SH-SY5Y (cell line): Measurements from ENCODE around the gene FBXL12.

Experiments
- GATA2 ChIP-seq: IDR thresholded peaks from 2 replicates; pipeline ENCODE4 v1.6.1; 2011; ENCODE audit warnings: mild to moderate bottlenecking, low read depth, low read length
- GATA3 ChIP-seq: IDR thresholded peaks from 2 replicates; pipeline ENCODE4 v1.6.1; 2011; ENCODE audit warnings: low read depth, mild to moderate bottlenecking, low read length, moderate library complexity

FBXL12 gene

DNA sequence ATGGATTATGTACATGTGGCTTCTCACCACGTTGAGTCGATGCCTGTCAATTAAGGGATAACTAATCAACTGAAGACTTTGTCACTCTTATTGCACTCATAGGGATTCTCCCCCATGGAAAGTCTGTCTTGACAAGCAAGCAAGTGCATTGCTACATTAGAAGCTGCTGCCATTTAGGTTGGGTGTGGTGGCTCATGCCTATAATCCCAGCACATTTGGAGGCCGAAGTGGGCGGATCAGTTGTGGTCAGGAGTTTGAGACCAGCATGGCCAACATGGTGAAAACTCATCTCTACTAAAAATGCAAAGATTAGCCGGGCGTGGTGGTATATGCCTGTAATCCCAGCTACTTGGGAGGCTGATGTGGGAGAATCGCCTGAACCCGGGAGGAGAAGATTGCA is 32.1 kb downstream of the FBXL12 start:
- no peak for TF ChIP-seq GATA3

DNA sequence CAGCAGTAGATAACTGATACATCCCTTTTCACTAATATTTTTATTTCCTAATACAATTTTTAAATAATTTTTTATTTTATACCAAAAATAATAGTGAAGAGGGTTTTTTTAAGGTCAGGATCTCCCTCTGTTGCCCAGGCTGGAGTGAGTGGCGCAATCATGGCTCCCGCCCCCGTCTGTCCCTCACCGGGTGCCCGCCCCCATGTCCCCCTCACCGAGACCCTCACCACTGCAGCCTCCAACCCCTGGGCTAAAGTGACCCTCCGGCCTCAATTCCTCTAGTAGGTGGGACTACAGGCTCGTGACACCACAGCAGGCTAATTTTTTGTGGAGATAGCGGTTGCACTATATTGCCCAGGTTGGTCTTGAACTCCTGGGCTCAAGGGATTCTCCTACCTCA is 32.5 kb downstream of the FBXL12 start:
- no peak for TF ChIP-seq GATA2
- no peak for TF ChIP-seq GATA3

DNA sequence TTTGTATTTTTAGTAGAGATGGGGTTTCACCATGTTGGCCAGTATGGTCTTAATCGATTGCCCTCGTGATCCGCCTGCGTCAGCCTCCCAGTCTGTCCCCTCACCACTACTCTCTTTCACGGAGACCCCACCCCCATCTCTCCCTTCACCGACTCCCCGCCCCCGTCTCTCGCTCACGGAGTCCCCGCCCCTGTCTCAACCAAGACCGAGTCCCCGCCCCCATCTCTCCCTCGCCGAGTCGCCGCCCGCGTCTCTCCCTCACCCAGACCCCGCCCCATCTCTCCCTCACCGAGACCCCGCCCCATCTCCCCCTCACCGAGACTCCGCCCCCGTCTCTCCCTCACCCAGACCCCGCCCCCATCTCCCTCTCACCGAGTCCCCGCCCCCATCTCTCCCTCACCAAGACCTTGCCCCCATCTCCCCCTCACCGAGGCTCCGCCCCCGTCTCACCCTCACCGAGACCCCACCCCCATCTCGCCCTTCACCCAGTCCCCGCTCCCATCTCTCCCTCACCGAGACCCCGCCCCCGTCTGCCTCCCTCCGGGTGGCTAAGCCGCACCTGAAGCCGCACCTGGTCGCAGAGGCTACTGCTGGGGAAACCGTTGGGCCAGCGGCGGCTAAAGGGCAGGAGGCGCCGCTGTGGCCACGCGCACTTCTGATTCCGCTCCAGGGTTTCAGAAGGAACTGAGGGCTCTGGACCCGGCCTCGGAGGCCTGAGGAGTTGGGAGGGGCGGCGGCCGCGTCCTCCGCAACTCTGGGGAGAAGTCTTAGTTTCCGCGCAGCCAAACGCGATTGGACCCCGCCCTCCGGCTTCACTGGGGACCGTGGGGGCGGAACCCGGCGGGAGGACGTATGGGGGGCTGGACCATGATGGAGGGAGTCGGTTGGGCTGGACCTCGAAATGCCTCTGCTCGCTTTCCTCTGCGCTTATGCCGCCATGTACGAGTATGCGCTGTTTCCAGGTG is 33.2 kb downstream of the FBXL12 start:
- TF ChIP-seq GATA3 (no peak), GATA2 (no peak)

DNA sequence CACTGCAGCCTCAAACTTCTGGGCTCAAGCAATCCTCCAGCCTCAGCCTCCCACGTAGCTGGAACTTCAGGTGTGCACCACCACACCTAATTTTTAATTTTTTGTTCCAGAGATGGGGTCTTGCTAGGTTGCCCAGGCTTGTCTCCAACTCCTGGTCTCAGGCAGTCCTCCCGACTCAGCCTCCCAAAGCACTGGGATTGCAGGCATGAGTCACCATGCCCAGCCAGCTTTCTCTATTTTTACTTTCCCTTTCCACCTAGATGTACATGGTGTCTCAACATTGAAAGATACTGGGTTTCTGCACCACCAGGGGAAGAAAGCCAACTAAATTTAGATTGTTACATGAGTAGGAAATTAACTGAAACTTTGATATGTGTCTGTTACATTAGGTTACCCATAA is 36.5 kb downstream of the FBXL12 start:
- TF ChIP-seq GATA2 (no peak), GATA3 (no peak)

DNA sequence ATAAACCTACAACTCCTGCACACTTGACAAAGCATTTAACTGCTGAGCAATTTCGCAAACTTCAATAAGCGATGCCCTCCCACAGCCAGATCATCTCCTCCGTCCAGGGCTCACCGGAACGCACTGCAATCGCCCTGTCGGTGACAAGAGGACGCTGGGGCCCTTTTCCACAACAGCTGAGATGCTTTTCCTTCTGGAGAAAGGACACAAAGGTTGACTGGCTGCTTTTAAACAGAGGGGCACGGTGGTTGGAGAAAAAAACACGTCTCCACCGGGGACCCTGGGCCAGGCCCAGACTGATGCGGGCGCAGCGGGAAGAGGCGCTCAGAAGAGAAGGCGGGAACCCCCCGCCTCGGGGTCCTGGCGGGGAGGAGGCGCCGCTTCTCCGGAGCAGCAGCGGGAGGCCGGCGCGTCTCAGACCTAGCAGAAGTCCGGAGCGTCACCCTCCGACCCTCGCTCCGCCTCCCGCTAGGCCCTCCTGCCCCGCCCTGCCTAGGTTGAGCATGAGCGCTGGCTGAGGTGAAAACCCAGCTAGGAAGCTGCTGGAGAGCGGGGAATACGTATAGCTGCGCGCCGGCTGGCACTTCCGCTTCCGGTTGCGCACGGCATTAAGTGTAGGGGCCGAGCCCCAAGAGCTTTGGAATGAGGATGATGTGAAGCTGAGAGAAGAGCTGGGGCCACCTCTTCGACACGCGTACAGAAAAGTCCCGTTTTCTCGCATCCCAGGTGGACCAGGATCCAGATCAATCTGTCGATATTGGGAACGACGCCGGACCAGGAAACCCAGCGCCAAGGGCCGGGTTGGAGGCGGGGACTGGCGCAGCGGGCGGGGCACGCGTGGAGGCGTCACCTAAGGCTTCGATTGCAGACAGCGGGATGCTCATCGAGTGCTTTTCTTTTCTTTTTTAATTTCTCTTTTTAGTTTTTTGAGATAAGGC is 50.4 kb downstream of the FBXL12 start, which contains the start of gene ZNF846:
Gene ZNF846 (minus strand): TSS at position 564 of the 938 bp plus-strand sequence. CDS start 3,788 bp downstream, outside the sequence.
- TF ChIP-seq GATA3 (no peak), GATA2 (no peak)
